GM19025 (cell line): Measurements from ENCODE around the gene HFE.
"Not testable (repeated sequence)": the region's sequence is repeated elsewhere in the genome, so short reads cannot be mapped to it uniquely, and the experiment has no call there.

Source experiments
- ATAC-seq: cut with Tn5 transposase; IDR thresholded peaks from one replicate; pipeline ENCODE4 v1.9.1; 2021; ENCODE audit warnings: mild to moderate bottlenecking, low read depth, moderate library complexity; ENCODE audit not compliant: unreplicated experiment

Gene HFE

DNA sequence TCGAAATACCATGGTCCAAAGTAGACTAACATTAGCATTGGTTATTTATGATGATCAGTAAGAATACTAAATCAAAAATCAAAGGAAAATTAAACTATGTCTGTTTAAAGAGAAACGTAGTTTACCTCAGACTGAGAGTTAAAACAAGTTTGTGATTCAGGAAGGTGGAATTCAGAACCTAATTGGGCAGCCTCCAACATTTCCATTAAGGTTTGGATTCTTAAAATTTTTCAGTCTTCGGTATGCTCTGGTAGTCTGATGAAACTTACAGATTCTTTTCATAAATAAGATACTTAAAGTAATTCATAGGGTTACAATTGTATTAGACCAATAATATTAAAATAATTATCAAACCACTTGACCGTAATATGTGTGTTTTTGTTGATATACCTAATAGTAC, 18.6 kb downstream of the HFE start:
- ATAC-seq: no peak

DNA sequence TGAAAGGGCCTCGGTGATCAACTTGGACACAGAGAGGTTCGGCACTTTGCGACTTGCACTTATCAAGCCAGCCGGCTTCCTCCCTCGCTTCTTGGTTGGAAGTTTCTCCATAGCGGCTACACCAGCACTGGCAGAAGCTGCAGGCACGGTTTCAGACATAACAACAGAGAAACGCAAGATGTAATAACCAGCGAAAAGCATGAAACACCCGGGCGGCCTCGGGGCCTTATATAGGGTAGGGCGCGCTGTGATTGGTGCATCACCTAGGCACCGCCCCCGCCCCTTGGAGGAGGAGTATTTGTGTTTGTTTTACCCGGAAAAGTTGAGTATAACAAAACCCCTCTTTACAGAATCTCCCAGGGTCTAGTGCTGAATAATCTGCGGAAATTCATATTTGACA, 20.7 kb downstream of the HFE start:
- ATAC-seq: no peak

DNA sequence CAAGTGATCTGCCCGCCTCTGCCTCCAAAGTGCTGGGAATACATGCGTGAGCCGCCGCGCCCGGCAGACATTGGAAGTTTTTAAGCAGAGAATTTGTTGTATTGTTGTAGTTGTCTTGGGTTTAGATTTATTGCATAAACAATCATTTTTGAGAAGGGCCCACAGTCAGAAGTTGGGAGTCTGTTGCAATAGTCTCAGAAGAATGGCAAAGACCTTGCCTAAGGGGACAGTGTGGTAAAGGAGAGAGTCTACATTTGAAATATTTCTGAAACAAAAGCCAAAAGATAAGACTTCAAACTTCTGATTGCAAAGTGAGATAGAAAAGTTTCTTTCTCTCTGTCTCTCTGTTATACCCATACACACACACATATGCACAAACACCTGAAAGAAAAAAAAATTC, 22.5 kb downstream of the HFE start:
- no peak for ATAC-seq

DNA sequence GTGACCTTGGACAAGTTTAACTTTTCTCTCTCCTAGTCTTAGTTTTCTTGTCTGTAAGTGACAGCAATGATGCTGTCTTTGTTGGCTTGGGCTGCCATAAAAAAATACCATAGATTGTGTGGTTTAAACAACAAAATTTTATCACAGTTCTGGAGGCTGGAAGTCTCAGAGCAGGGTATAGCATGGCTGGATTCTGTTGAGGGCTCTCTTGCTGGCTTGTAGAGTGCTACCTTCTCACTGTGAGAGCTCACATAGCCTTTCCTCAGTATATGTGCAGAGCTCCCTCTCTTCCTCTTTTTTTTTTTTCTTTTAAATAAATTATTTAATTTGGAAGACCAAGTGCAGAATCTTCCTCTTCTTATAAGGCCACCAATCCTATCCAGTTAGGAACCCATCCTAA, 26.3 kb downstream of the HFE start:
- no peak for ATAC-seq

DNA sequence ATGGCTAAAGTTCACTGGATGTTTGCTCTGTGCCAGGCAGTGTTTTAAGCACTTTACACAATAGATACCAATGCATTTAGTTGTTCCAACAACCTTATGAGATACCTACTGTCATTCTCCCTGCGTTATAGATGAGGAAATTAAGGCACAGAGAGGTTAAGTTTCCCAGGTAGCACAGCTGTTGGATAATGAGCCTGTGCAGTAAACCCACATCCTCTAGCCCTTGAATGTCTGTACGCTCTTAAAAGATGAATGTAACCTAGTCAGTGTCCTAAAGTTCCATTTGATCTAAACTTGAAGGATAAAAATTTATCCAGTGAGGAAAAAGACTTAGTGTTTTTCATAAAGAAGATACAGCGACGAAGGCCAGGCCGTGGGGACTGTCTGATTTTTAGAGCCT, 28.0 kb downstream of the HFE start:
- no peak for ATAC-seq

DNA sequence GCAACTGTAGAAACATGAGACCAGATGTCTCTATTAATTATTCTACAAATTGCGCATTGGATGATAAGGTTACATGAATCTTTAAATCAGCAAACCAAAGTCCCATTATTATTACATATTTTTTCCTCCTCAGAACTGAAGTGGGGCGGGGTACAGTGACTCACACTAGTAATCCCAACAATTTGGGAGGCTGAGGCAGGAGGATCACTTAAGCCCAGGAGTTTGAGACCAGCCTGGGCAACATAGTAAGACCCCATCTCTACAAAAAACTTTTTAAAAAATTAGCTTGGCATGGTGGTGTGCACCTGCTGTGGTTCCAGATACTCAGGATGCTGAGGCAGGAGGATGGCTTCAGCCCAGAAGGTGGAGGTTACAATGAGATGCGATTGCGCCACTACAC, 29.0 kb downstream of the HFE start:
- ATAC-seq: no peak

DNA sequence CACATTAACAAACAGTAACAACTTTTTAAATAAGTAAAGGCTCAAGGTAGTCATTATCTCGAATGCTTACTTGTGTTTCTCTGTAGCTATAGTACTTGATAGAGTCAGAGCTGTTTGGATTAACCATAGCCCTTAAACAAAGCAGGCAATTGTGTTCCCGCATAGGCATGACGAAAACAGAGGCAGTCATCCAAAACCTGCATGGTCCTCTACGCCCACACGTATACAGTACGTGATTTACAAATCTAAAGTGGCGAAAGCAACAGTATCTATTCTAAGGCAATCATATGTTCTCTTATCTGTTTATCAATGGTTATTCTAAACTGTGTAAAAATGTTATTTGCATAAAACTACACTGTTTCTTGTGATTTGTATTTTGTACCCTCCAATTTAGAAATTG, 31.8 kb downstream of the HFE start:
- no peak for ATAC-seq

DNA sequence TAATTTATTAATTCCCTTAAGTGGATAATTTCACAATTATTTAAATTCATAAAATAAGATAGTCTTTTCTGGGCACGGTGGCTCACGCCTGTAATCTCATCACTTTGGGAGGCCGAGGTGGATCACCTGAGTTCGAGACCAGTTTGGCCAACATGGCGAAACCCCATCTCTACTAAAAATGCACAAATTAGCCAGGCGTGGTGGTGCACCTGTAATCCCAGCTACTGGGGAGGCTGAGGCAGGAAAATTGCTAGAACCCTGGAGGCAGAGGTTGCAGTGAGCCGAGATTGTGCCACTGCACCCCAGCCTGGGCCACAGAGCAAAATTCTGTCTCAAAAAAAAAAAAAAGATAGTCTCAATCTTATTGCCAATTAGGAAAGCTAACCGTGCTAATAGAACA, 32.9 kb downstream of the HFE start:
- ATAC-seq: not testable (repeated sequence)

DNA sequence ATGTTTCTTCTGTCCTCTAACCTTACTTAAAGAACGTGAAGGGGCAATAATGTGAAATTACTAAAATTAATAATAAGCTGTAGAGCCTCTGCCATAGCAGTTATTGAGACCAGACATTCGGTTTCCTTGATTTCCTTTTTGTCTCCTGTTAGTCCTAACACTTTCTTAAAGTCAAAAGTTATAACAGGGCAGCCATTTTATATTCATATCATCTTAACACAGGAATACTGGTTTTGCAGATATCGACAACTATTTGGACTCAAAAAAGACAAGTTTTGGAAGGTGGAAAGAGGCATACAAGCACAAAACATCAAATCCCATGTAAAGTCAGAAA, 33.5 kb downstream of the HFE start:
- ATAC-seq: no peak

DNA sequence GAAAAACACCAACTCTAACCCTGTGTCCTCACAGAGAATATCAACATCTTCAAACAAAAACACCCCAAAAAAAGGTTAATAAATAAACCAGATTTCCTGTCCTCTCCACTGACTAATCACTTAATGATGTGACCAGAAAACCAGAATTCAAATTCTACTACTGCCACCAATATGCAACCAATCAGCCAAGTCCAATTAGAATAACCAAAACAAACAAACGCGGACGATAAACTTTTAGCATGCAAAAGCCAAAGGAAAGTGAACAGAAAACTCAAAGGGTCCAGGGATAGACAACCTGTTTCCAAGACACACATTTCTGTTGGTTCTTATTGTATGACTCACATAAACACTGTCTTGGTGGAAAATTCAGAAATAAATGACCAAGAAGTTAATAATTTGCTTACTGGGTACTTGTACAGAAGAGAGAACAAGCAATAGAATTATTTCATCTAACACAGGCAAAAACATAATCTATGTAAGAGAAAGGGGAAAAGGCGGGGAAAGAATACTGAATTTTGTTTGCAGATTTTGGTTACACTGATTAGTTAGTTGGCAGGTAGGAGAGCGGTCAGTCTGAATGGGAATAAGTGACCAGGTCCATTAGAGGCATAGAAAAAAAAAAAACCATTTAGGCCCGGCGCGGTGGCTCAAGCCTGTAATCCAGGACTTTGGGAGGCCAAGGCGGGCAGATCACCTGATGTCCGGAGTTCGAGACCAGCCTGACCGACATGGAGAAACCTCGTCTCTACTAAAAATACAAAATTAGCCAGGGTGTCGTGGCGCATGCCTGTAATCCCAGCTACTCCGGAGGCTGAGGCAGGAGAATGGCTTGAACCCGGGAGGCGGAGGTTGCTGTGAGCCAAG, 34.1 kb downstream of the HFE start:
- ATAC-seq: no peak

DNA sequence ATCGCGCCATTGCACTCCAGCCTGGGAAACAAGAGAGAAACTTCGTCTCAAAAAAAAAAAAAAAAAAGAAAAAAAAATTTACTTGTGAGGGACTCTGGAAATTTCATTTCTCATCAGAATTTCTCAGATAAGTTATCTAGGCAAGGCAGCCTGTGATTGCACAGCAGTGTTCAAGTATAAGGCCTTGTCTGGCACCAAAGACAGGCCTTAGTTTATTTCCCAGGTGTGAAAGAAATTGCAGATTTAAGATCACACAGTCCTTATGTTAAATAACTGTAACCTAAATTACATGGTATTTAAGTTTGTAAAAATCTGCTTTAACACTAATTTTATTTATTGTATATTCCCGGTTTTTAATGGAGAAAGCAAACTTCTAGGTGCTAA, 34.8 kb downstream of the HFE start:
- ATAC-seq: no peak

DNA sequence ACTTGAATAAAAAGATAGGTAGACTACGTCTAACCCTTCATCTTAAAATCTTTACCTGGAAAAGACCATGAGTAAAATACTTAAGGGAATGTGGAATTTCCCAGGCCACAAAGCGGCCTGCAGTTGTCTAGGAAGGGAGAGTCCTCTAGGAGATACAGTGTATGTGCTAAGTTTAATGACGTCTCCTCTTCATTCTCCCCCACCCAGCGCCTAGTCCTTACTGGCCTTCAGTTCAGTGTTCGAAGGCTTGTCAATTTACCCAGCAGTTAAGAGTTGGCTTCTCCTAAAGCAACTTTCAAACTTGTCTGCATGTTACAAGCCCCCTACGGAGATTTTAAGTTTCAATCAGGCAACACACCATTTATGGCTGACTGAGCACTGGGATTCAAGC, 35.2 kb downstream of the HFE start:
- ATAC-seq: no peak

DNA sequence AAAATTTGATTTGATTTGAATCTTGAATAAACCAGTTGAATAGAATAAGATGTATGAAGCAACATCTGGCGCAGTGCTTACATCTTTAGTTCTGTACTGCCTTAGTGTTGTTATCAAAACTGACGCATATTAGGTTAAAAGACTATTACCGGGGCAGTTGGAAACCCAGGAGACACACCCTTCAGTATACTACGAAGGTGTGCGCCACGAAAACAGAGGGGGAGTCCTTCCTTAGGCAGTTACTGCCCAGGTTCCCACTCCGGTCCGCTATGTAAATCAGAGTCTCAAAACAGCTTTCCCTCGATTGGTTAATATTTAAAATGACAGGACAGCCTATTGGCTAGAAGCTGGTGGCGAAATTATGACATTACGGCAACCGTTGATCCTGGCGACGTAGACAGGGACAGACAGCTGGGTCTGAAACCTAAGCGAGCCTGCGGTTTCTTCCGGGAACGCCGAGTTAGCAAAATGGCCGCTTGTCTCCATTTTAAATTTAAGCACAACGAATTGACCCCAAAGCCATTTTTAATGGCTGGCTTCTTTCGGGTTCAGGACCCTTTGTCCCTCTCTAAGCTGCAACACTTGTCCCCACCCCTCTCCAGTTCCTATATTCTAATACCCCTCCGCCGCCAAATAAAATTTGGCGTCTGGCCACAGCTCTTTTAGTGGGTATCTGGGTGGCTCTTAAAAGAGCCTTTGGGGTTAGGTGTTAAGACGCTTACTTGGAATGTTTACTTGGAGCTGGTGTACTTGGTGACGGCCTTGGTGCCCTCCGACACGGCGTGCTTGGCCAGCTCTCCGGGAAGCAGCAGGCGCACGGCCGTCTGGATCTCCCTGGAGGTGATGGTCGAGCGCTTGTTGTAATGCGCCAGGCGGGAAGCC, 35.8 kb downstream of the HFE start:
- peak; percentile 45 for ATAC-seq

DNA sequence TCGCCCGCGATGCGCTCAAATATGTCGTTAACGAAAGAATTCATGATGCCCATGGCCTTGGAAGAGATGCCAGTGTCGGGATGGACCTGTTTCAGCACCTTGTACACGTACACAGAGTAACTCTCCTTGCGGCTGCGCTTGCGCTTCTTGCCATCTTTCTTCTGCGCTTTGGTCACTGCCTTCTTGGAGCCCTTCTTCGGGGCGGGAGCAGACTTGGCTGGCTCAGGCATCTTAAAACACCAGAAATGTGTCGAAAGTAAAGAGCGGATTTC, 36.4 kb downstream of the HFE start:
- no peak for ATAC-seq

DNA sequence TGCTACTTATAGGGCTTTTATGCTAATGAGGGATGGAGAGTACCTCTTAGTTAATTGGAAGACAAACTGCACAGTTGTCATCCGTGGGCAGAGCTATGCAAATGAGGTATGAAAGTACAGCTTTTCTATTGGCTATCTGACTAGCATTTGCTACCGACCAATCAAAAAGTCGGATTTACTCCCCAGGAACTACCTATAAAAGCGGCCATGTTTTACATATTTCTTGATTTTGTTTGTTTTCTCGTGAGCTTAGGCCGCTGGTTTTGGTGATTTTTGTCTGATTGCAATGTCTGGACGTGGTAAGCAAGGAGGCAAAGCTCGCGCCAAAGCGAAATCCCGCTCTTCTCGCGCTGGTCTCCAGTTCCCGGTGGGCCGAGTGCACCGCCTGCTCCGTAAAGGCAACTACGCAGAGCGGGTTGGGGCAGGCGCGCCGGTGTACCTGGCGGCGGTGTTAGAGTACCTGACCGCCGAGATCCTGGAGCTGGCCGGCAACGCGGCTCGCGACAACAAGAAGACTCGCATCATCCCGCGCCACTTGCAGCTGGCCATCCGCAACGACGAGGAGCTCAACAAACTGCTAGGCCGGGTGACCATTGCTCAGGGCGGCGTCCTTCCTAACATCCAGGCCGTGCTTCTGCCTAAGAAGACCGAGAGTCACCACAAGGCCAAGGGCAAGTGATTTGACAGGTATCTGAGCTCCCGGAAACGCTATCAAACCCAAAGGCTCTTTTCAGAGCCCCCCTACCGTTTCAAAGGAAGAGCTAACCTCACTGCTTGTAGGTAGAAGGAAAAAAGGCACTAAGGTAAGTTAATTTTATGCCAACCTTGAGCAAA, 36.9 kb downstream of the HFE start:
- ATAC-seq: peak; percentile 61

DNA sequence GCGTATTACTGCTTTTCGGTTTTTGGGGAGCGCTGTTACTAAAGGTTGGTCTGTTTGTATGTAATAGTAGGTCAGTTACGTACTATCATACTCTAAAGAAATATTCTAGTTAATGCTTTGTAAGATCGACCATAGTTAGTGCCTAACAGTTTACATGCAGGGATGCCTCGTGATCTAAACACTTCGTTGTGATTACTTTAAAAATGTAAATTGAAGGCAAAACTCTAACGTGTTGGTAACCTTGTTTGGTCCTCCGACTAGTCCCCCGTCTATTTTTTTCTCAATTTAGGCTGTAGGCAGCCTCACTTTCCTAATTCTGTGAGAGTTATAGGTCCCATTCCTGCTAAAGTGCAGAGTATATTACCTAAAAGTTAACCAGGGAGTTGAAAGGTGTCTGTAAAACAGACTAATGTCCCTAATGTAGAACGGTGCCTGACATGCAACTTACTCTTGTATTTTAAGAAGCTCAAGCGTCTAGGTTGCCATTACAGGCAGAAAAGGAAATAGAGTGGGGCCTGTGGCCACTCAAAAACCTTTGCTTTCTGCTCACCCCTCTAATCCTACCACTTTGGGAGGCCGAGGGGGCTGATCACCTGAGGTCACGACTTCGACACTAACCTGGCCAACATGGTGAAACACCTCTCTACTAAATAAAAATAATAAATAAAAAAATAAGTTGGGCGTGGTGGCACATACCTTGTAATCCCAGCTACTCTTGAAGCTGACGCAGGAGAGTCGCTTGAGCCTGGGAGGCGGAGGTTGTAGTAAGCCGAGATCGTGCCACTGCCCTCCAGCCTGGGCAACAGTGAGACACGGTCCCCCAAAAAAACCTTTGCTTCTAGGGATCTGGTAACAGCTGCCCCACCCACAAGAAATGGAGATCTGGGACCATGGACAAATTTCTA, 37.8 kb downstream of the HFE start:
- no peak for ATAC-seq

DNA sequence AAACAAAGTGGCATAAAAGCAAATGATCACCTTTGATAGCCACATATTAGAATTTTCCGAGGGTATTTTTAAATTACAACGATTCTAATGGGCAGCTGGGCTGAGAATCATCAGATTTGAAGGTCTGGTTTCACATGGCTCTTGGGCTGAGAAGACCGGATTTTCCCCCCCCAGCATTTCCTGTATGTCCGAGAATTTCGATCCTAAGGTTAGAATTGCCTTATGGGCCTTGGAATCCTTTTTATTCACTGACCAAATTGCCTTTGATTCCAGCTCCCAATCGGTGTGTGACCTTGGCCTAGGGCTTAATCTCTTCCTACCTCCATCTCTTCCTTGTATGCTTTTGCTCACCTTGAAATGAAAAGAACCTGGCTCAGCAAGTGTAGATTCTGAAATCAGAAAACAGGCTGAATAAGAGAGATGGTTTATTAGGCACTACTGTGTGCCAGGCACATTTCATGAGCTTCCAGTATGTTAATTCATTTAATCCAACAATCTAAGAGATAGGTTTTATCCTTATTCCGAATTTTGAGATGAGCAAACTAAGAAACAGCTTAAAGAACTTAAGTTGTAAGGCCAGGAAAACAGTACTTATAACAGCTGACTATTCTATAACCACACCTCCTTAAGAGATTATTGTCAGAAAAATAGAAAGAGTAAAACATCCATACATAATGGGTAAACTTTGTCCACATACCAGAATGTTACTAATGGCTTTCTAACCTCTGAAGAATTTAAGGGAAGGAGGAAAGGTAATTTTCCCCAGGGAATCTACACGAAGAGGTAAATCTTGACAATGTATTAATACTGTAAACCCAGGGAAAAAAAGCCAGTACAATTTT, 39.4 kb downstream of the HFE start:
- no peak for ATAC-seq

DNA sequence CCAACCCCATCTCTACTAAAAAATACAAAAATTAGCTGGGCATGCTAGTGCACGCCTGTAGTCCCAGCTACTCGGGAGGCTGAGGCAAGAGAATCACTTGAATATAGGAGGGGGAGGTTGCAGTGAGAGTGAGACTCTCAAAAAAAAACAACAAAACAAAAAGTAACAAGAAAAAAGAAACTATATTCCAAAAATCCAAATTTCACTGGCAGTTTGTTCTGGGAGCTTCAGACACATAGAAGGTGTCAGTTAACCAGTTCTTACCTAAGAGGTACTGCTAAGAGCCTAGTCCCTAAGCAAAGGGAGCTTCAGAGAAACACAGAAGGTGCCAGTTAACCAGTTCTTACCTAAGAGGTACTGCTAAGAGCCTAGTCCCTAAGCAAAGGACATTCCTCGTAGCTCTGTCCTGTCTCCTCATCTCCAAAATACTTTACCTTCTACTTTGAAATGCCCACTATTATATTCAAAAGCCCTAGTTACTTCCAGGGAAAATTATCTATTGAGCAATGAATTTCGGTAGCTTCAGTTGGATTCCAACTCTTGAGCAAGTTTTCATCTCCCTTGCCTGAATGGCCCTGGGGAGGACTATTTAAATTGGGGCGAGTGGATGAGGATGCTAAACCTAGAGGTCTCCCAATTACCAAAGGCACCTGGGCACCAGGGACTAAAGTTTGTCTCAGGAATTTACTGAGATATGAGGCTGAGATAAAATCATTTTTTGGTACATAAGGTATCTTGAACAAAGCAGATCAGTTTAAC, 41.0 kb downstream of the HFE start:
- ATAC-seq: no peak

DNA sequence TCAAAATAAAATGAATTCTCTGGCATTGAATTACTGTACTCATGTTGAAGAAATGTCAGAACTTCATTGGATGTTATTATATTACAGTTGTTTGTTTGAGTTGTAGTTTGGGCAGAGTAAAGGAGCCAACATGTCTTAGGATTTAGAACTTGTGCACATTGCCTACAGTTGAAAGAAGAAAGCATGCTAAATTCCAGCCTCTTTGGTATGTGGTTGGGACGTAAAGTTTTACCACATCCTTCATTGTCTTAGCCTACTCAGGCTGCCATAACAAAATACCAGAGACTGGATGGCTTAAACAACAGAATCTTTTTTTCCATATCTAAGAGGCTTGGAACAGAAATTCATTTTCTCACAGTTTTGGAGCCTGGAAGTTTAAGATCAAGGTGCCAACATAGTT, 42.4 kb downstream of the HFE start:
- ATAC-seq: no peak
